Measurements from ENCODE around the gene KRT13. TPM values are rescaled to one million over a fixed set of nuclear protein-coding genes. Genes with fewer than 3 reads are reported as not detected.

Gene KRT13
- total RNA-seq, 1 donor from 2014 or later, result 1.9 TPM

- DNase-seq (ENCODE audit: low spot score in 2 of 2), result no peak
- H3K27me3 ChIP-seq, result no peaks in the 10 kb centered on the region
- no peaks in the 10 kb centered on the region for H3K4me1 ChIP-seq
- no peak within 1 kb of the TSS for H3K27ac ChIP-seq
- no peak within 1 kb of the TSS for H3K4me3 ChIP-seq
- H3K9me3 ChIP-seq, result no peaks in the 10 kb centered on the region
- TF ChIP-seq CTCF (IDR thresholded peaks at IDR 0.05), result no peak
- intact Hi-C loops (cut with DNase I), result no loop called here
- no peaks in the 10 kb centered on the region for H3K36me3 ChIP-seq
Measured at GRCh38 chr17:41481036-41481435, 24.4 kb downstream of the KRT13 start, which contains the start of gene KRT35. Gene KRT35 (minus strand): TSS chr17:41481151. CDS start chr17:41481097, 54 bp downstream.

GRCh38 chr17:41480581-41480980 lies 24.8 kb downstream of the KRT13 start:
- Histone ChIP-seq H3K27me3 (no peaks in the 10 kb centered on the region), H3K36me3 (no peaks in the 10 kb centered on the region), H3K4me3 (no peak overlapping the region), H3K4me1 (no peaks in the 10 kb centered on the region), H3K27ac (no peak overlapping the region), H3K9me3 (no peaks in the 10 kb centered on the region)
- TF ChIP-seq CTCF (IDR thresholded peaks at IDR 0.05), result no peak
- intact Hi-C loops (cut with DNase I), result no loop called here
- DNase-seq (ENCODE audit: low spot score in 2 of 2), result no peak

GRCh38 chr17:41480136-41480535 lies 25.3 kb downstream of the KRT13 start:
- H3K9me3 ChIP-seq, result no peaks in the 10 kb centered on the region
- H3K4me1 ChIP-seq, result no peaks in the 10 kb centered on the region
- H3K36me3 ChIP-seq, result no peaks in the 10 kb centered on the region
- TF ChIP-seq CTCF (IDR thresholded peaks at IDR 0.05), result no peak
- DNase-seq (ENCODE audit: low spot score in 2 of 2), result no peak
- intact Hi-C loops (cut with DNase I), result no loop called here
- no peak overlapping the region for H3K27ac ChIP-seq
- H3K27me3 ChIP-seq, result no peaks in the 10 kb centered on the region
- no peak overlapping the region for H3K4me3 ChIP-seq

GRCh38 chr17:41478237-41478636 lies 27.2 kb downstream of the KRT13 start:
- intact Hi-C loops (cut with DNase I), result no loop called here
- no peak for TF ChIP-seq CTCF (IDR thresholded peaks at IDR 0.05)
- H3K4me3 ChIP-seq, result no peak overlapping the region
- no peak overlapping the region for H3K27ac ChIP-seq
- H3K9me3 ChIP-seq, result no peaks in the 10 kb centered on the region
- no peak for DNase-seq (ENCODE audit: low spot score in 2 of 2)
- H3K36me3 ChIP-seq, result no peaks in the 10 kb centered on the region
- no peaks in the 10 kb centered on the region for H3K27me3 ChIP-seq
- no peaks in the 10 kb centered on the region for H3K4me1 ChIP-seq

GRCh38 chr17:41476866-41477815 lies 28.3 kb downstream of the KRT13 start:
- DNase-seq (ENCODE audit: low spot score in 2 of 2), result no peak
- Histone ChIP-seq H3K4me1 (no peaks in the 10 kb centered on the region), H3K27me3 (no peaks in the 10 kb centered on the region), H3K27ac (no peak overlapping the region), H3K36me3 (no peaks in the 10 kb centered on the region), H3K9me3 (no peaks in the 10 kb centered on the region), H3K4me3 (no peak overlapping the region)
- no peak for TF ChIP-seq CTCF (IDR thresholded peaks at IDR 0.05)
- intact Hi-C loops (cut with DNase I), result no loop called here
